HG03442 (cell line): ENCODE results near the gene DNAH9.

Experiments
- ATAC-seq: cut with Tn5 transposase; IDR thresholded peaks from one replicate; pipeline ENCODE4 v1.9.1; 2021; ENCODE audit warnings: mild to moderate bottlenecking, moderate library complexity; ENCODE audit not compliant: unreplicated experiment

Gene DNAH9

DNA sequence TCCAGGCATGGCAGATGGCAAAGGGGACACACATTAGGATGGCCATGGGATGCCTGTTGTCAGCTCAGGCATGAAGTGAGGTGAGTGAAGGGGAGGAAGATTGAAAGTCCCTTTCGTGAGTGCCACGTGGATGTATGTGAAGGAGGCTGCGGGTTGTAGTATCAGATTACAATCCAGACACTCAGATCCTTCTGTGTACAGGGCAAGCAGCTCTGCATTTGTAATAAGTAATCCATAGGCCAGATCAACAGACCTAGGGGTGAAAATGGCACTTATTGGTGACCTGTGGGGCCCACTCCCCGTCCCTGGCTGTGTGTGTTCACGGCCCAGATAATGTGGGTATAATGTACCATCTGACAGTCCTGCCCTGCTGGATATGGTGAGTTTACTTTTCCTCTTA is 159.5 kb downstream of the DNAH9 start:
- ATAC-seq, result no peak

DNA sequence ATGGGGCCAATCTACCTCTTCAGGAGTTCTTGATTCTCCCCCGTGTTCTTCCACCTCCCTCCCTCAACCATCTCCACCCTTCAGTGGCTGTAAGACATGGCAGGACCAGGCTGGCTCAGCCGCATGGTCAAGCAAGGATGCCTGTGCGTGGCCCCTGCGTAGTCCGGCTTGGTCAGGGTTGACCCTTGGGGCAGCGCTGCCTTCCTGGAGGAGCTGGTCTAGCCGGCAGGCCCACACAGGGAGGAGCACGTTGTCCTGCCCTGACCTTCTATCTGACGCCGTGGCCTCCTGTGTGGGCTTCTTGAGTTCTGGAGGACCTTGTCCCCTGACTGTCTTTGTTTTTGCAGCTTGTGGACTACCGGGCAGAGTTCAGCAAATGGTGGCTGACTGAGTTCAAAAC is 169.8 kb downstream of the DNAH9 start:
- no peak for ATAC-seq

DNA sequence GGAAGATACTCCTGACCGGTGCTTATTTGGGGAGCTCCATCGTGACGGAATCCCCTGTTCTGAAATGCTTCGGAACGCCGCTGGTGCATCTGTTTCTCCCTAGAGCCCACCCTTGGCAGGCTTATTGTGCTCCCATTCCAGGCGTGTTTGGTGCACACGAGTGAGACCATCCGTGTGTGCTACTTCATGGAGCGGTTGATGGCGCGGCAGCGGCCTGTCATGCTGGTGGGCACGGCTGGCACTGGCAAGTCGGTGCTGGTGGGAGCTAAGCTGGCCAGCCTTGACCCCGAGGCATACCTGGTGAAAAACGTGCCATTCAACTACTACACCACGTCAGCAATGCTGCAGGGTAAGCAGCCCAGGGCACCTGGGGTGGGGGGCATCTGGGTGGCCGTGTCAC is 170.7 kb downstream of the DNAH9 start:
- no peak for ATAC-seq

DNA sequence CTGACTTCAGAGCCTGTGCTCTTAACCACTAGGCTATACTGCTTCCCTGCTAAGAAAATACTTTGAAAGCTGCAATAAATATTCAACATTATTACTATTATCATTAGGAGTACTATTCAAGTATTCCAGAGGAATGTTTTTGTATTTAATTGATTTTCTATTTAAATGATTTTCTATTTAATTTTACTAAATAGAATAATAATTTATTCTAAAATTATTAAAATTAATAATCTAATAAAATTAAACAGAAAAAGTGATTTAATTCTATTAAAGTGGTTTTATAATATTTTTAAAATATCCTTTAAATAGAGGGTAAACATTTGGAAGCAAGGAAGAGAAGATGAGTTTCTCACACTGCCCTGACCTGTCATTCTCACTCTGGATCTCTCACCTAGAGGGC is 173.8 kb downstream of the DNAH9 start:
- no peak for ATAC-seq

DNA sequence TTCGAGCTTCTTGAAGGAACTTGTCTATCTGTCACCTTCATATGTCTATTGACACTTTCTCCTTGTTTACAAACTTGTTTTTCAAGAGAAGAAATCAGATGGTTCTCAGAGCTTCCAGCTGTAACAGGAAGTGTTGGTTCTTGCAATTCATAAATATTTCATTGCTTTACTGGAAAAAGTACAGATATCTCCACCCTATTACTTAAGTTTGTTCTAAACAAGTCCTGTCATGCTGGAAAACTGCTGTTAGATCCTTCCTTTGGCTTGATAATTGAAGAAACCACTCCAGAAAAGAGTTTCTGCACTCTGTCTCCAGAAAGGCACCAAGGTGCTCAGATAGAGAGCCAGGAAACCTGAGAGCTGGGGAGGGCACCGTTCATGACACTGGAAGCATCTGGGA is 181.6 kb downstream of the DNAH9 start:
- no peak for ATAC-seq

DNA sequence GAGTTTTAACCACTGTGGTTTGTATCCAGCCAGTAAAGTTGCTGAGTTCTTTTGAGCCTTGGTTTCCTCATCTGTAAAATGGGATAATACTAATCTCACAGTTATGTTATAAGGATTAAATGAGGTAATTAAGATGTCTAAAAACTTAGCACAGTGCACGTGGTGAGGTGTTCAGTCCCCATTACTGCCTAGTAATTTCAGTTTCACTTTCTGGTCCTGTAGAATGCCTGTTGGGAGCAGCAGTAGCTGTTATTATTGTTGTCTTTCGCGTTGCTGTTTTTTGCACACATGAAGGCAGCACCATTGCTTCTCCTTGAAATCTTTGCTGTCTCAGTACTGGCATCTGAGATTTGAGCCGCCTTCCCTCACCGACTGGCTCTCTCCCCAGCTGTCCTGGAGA is 182.4 kb downstream of the DNAH9 start:
- no peak for ATAC-seq

DNA sequence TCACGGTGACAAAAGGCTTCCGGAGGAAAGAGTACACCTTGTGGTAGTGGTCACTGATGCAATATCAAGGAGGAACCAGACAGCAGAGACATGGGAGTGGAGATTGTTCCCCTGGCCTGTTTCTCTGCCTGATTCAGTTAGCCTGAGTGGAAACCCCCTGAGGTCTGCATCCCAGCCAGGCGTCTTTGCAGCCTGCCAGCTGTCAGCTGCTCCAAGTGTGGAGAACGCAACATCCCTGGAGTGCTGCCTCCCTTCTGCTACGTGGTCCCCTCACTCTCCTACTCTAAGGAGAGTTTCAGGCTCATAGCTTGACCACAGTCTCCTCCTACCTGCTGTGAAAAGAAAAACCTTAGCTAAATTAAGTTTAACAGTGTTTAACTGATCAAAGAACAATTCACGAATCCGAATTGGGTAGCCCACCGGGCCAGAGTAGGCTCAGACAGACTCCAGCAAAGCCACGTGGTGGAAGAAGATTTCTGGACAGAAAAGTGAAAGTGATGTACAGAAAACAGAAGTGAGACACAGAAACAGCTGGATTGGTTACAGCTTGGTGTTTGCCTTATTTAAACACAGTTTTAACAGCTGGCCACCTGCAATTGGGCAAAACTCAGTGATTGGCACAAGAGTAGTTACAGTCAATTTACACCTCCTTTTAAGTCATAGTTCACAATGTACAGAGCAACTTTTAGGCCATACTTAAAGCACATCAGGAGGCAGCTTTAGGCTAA is 188.6 kb downstream of the DNAH9 start:
- no peak for ATAC-seq

DNA sequence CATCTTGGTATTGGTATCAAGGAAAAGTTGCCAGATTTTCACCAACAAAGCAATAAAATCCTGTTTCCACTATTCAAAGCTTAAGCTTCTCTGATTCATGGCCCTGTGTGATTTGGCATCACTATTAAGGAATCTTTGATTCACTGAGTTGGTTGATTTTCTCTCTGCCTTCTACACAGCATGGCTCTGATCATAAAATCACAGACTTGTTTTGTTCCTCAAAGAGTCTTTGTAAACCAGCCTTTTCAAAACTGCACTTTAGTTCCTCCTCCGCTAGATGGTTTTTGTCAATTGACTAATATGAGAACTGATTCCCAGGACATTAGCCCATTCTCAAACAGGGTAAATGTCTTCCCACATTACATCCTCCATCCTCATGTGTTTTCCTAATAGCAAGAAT is 197.6 kb downstream of the DNAH9 start:
- ATAC-seq, result no peak

DNA sequence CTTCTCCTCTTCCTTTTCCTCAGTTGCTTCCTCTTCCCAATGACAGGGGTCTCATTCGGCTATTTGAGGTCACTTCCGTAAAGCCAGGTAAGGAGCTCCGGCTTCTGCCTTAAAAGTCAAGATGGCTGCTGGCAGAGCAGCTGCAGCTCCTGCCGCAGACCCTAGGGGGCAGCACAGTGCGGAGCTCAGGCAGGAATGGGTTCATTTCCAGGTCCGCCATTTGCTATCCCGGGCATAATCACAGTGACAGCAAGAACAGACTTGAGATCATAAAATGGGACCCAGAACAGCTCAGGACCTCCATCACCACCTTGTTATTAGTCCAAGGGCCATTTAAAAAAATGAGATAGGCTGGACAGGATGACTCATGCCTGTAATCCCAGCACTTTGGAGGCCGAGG is 199.5 kb downstream of the DNAH9 start:
- ATAC-seq, result no peak

DNA sequence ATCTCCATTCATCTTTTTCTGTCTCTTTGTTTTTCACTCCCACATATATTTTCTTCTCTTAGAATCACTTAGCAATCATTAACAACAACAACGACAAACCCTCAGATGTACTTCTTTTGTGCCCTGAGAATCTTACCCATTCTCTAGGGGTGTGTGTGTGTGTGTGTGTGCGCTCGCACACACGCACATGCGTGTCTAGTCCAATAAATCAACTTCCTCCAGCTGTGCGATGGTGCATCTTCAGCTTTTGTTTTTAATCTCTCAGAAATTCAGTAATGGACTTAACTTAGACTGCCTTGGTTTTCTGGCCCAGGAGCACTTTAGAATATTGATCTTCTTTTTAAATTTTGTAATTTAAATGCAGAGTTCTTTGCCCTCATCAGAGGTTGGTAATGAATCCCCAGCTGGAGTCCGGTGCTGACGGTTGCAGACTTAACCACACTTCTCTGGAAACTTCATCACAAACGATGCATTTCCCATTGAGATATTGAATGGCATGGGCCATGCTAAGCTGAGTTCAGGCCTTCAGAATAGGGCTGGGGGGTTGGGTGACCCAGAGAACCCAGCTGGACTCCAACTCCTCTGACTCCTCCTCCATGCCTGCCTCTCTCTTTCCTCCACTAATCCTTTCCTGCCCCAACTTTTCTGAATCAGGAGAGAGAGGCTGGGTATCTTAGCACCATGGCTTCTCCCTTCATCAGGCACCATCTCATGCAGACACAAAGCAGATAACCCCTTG is 205.1 kb downstream of the DNAH9 start:
- no peak for ATAC-seq

DNA sequence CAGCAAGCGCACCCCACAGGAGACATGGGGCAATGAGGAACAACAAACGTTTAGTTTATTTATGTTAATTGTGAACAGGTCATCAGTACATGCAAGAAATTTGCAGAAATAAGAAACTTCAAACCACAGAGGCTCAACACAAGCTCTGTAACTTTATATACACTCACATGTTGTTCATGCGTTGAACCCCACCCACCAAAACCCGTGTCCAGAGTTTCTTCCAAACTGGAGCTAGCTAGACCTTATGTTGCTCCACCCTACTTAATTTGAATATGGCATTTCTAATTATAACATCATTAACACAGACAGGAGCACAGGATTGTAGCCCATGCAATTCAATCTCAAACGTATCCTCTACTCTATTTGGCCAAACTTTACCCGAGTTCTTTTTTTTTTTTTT is 206.9 kb downstream of the DNAH9 start:
- ATAC-seq, result no peak

DNA sequence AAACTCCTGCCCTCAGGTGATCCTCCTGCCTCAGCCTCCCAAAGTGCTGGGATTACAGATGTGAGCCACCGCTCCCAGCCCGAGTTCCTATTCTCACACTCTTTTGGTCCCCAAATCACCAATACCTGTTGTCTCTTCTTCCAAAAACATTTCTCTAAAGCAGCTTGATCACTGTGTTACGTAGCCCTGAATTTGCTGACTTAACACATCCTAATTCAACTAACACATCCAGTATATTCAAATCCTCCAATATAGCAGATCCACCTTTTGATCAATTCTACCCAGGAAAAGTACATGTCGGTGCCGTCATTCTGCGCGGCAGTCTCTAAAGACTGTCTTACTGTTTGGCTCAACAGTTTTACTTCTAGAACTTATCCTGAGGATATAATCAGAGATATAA is 207.7 kb downstream of the DNAH9 start:
- no peak for ATAC-seq

DNA sequence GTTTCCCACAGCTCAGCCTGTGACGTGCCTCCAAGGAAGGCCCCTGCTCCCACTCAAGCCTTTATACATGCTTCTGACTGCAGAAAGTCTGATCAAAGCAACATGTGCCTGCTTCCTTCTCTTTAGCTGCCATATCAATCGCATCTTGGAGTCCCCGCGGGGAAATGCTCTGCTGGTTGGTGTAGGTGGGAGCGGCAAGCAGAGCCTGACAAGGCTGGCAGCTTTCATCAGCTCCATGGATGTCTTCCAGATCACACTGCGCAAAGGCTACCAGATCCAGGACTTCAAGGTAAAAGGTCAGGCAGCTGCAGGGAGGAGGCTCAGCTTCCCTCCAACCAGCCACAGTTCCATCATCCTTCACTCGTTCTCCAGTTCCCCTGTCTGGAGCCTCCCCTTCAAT is 209.3 kb downstream of the DNAH9 start:
- no peak for ATAC-seq

DNA sequence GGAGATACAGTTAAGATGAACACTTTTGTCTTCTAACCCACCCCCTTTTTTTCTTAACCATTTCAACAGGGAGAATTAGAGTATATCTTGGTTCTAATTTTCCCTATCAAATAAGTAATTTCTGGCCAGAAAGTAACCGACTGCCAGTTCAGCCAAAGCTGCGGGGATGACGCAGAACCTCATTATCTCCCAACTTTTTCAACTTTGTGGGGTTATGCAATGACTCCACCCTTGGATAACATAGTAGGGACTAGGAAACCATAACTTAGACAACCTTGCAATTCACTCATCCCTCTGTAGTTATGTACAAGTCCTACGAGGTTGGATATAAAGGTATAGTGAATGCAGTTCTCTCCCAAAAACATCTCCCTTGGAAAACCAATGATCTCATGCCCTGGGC is 215.0 kb downstream of the DNAH9 start:
- no peak for ATAC-seq

DNA sequence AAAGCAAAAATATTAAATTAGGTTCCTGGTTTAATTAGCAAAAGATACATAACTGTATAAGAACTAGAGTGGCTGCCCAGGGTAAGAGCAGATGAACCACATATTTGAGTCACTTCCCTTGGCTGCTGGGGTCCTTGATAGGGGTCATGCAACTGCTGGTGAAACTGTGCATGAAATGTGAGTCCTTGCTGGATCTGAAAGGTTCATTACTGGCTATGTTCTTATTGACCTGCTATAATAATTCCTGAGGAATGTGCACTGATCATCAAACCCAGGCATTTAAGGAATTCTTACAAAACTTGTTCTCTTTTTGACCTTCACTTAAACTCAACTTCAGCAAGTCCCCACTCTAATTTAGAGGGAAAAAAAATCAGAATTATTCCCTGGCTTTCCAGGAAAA is 215.6 kb downstream of the DNAH9 start:
- ATAC-seq, result no peak

DNA sequence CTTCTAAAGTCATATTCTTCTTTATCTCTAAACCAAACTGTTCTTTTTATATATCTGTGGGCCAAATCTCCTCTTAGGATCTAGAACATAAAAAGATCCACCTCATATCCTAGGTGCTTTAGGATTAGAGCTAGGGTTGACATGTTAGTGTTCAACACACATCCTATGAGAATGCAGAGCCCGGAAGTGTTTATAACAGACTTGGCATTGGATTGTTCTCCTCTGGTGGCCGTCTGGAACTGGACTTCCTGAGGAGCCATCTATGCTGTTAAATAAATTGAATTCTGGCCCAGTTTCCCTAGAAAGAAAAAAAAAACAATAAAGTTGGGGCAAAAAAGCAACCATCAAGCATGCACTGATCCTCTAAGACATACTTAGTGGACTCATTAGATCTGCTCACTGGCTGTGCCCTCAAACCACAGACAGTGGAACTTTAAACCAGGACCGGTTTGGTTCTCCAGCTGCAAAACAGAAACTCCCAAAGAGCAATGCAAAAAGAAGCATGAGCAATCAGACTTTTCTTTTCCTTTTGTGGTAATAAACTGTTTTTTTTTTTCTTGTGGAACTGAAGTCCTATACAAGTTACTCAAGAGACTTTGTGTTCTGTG is 216.5 kb downstream of the DNAH9 start:
- no peak for ATAC-seq

DNA sequence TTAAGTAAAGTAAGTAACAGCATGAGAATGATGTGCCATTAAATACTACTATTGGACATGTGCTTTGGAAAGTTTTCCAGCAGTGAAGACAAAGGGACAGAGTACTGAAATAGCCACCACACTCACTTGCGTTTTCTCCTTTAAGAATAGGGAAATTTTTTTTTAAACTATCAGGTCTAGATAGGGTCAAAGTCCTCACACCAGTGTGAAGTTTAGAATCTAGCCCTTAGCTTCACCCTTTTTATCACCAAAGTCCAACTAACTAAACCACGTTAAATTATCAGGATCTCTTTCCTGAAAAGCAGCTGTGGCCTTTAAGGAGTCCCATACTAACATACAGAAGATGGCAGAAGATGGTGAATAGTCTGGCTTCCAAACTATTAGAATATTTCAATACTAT is 218.1 kb downstream of the DNAH9 start:
- ATAC-seq, result no peak

DNA sequence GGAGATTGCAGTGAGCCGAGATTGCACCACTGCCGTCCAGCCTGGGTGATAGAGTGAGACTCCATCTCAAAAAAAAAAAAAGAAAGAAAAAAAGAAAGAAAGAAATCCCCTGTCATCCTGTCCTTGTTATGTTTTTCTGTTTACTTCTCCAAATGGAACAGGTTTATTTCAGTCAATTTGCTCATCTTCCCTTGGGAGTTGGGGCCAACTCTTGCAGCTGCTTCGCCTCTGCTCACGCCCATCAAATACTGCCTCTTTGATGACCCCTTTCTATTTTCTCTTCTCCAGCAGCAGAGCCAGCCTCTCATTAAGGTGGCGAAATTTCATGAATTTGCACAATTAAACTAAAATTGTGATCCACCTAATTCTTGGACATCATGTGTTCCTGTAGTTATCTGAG is 225.6 kb downstream of the DNAH9 start:
- ATAC-seq, result no peak

DNA sequence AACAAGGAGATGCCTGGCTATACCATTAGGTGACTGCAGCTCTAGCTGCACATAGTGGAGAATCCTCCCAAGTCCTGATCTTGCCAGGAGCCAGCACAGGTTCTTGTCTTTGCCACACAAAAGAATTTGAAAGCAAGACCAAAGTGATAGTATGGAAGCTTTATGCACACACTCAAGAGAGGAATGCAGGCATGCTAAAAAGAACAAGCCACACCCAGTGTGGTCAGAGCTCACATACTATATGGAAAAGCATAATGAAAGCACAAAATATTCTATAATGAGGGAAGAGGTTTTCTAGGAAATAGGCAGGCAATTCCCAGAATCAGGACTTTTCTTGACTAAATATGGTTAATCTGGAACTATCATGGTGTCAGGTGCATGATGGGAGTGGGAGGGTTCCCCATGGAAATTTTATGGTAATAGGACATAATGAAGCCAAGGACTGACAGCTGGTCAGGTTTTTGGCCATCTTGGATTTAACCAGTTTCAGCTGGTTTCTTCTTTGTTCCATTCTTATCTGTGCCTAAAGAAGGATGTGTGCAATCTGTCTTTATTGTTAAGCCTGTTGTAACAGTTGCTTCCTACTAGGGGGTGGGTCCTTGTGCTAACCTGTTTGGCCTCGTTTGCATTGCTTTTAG is 227.4 kb downstream of the DNAH9 start:
- no peak for ATAC-seq

DNA sequence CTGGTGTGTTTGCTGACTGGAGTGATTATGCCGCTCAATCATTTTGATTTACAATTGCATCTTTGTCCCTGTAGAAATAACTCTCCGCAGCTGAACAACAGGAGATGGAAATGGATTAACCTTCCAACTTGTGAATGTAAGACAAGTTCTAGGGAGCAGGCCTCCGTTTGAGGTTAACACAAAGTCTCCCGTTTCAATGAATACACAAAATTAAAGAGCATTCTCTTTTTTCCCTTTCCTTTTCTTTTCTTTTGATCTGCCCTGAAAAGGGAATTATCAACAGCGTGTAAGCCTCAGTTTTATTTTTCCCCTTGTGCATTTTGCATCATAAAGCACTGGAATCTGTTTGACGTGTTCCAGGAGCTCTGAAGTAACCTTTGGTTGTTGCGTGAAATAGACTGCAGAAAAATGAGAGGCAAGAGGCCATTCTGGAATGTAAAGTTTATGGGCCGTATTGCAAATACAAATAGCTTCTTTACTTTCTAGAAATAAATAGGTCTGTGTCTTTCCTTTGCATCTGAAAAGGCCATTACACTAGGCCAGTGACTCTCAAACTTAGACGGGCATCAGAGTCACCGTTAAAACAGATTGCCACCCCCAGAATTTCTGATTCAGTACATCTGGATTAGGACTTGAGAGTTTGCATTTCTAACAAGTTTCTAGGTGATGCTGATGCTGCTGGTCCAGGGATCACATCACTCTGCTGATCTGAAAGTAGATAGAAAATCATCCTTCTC is 234.3 kb downstream of the DNAH9 start:
- no peak for ATAC-seq

DNA sequence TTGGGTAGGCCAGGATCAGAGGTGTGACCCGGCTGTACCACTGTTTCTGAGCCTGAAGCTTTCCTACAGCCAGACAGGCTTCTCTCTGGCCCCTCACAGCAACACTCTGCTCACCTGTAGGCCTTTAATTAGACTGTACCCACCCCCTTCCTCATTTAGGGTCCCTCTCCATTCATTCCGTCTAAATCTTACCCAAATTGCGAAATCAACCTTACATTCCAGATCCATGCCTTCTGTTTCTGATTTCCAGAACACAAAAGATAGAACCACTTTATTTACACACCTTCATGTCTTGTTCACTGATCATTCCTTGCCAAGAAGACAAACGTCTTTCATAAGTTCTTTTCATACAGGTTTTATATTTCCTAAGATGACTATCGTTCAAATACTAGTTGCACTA is 238.2 kb downstream of the DNAH9 start:
- no peak for ATAC-seq
